ENCODE measurements around the gene ATP5PD.

The ATP5PD gene

DNA sequence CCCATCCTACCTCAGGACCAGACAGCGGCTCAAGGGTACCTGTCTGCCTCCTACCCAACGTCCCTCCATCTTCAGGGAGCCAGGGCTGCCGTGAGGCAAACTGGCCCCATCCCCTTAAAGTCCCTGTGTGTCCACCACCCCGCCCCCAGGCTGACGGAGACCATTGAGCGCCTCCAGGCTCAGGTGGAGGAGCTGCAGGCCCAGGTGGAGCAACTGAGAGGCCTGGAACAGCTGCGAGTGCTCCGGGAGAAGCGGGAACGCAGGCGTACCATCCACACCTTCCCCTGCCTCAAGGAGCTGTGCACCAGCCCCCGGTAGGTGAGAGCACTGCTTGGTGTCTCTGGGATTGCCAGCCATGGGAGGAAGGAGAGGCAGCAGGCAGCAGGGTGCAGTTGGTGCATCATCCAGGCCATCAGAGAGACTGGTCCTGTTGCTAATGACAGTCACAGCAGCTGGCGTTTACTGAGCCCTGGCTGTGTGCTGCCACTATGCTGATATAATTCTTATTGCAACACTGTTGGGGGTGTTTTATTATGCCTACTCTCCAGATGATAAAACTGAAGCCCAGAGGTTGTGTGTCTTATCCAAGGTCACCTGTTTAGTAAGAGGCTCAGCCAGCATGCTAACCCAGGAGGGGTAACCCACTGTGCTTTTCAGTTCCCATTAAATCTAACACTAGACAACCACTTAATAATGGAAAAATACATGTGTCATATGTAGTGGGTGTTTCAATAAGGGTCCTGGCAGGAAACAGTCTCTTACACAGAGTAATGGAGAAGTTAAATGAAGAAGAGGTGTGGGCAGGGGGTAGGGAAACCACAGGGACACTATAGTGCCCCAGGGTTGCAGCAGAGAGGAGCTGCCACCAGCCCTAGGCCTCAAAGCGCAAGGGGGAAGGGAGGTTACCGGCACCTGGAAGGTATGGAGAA, 44.6 kb downstream of the ATP5PD start:
- no peak for DNase-seq (ENCODE audit: low read depth in 2 of 2, low spot score in 1 of 2)

DNA sequence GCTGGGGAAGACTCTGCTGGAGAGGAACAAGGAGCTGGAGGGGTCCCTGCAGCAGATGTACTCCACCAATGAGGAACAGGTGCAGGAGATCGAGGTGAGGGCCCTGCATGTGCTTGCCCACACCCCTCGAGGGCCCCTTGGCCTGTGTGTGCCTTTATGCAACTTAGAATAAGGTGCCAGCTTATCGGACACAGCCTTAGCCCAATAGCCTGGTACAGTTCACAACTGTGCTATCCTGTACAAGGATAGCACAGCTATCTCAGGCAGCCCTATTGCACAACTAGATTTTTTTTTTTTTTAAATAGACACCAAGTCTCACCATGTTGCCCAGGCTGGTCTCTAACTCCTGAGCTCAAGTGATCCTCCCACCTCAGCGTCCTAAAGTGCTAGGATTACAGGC, 47.2 kb downstream of the ATP5PD start:
- DNase-seq (ENCODE audit: low read depth in 2 of 2, low spot score in 1 of 2), result no peak

DNA sequence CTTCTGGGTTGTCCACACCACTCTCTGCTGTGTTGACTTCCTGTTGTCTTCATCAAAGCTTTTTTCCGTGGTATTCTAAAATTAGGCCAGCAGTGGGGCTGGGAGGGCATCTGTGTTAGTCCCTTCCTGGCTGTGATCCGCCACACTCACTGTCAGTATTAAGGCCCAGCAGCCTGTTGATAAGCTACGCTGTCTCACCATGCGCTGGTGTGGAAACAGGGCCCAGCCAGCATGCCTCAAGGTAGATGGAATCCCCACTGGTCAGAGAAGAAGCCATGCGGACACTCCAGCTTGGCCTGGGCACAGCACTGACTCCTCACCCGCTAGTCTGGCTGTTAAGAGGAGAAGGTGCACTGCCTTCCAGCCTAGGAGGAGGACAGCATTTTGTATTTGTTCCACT, 48.0 kb downstream of the ATP5PD start:
- no peak for DNase-seq (ENCODE audit: low read depth in 2 of 2, low spot score in 1 of 2)

DNA sequence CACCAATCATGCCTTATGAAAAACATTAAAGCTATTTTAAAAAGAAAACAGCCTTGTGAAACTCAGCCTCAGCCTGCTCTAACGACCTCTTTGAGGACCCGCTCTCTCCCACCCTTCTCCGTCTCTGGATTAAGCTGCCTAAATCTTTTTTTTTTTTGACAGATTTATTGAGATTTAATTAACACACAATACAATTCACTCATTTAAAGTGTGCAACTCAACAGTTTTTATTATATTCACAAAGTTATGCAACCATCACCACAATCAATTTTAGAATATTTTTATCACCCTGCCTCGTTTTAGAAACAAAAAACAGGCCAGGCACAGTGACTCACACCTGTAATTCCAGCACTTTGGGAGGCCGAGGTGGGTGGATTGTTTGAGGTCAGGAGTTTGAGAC, 50.9 kb downstream of the ATP5PD start:
- no peak for DNase-seq (ENCODE audit: low read depth in 2 of 2, low spot score in 1 of 2)

DNA sequence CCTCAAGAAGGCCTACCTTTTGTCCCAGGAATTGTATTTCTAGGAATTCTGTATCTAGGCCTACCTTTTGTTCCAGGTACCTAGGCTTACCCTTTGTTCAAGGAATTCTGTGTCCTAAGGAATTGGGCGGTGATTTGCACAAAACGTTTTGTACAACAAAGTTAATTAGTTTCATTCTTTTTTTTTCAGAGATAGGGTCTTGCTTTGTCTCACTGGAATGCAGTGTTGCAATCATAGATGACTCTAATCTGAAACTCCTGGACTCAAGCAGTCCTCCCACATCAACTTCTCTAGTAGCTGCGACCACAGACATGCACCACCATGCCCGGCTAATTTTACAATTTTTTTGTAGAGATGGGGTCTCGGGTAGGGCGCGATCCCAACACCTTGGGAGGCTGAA, 52.3 kb downstream of the ATP5PD start:
- DNase-seq (ENCODE audit: low read depth in 2 of 2, low spot score in 1 of 2), result no peak

DNA sequence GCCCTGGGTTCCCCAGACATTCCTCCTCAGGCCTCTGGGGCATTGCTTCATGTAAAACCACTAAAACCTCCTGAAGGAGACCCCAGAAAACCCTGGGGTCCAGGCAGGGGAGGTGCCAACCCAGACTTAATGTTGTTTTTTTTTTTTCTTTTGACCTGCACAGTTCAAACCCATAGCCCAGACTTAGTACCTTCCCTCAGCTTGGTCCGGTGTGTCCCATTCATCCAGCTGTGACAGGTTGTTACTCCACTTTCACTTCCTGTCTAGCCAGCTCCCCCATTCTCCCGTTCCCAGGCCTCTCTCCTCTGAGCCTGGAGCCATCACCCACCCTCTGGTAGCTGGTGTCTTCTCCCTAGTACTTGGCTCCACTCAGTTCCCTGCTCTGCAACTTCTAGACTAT, 54.5 kb downstream of the ATP5PD start:
- no peak for DNase-seq (ENCODE audit: low read depth in 2 of 2, low spot score in 1 of 2)

DNA sequence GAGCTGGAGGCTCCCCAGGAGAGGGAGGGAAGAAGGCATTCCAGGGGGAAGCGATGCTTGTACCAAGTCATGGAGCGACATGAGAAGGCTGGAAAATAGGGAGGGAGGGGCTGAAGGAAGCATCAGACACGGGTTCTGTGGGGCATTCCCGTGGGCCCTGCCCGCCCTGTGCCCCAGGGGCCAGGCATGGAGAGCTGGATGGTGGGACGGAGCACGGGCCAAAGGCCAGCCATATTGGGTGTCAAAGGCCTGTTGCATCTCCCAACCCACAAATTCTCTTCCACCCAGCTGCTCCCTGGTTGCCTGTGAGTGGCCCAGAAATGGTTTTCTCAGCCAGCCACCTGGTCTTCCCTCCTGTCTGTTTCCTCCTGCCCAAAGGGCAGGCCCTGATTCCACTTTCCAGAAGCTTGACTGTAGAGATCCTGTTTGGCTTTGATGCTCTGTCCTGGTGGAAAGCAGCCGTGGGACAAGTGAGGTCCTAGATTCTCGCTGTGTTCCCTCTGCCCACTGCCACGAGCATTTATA, 56.1 kb downstream of the ATP5PD start:
- DNase-seq (ENCODE audit: low read depth in 2 of 2, low spot score in 1 of 2), result no peak
